Skin epidermis (tissue), 12 donors: ENCODE results near the gene CPNE5.

Source experiments
- H3K27ac ChIP-seq, 21 experiments: fragments of 200-600 bp; sonication (generic) in 11 of 21; one replicate each; pipeline ENCODE4 v1.5.0; 2020; ENCODE audit warnings: mild to moderate bottlenecking in 3 of 21, inconsistent platforms in 2 of 21, moderate library complexity in 2 of 21
- H3K4me3 ChIP-seq, 7 experiments: fragments of 200-600 bp; sonication (generic) in 2 of 7; one replicate each; pipeline ENCODE4 v1.5.0; 2020; ENCODE audit warnings: inconsistent platforms in 2 of 7, mild to moderate bottlenecking in 2 of 7, moderate library complexity in 1 of 7

Gene CPNE5

DNA sequence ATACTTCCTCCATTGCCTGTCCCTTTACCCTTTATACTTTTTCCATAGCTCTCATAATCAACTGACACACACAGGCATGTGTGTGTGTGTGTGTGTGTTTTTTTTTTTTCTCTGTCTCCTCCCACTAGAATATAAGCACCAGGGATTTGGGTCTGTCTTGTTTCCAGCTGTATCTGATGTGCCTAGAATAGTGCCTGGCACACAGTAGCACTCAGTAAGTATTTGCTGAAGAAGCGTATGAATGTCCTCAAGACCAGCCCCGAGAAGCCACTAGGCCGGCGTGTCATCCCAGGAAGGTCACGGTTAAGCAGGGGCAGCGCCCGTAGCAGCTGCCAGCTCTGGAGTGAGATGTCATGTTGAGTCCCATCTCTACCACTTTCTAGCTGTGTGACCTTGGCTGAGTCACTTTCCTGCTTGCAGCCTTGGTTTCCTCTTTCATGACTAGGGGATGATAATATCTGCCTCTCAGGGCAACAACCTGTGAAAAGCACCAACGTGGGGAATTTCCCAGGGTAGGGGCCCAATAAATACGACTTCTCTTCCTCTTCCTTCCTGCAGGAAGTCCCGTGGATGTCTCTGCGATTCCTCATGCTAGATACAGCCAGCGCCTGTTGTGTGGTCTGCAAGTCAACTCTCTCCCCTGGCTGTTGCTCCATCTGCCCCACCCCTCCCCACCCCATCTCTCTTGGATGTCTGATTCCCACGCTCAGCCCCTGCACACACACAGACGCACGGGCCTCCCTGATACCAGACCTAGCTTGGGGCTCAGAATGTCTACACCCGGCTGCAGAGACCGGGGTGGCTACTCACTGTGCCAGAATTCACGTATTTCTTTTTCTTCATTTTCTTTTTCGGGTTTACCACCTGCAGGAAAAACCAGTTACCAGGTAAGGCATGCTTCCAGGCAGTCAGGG, 83.6 kb downstream of the CPNE5 start:
- Histone ChIP-seq H3K27ac (peak overlapping the region in 14 of 21 experiments; percentile 13 to 79 (median 49)), H3K4me3 (peak overlapping the region in 1 of 7 experiments; percentile 4)

DNA sequence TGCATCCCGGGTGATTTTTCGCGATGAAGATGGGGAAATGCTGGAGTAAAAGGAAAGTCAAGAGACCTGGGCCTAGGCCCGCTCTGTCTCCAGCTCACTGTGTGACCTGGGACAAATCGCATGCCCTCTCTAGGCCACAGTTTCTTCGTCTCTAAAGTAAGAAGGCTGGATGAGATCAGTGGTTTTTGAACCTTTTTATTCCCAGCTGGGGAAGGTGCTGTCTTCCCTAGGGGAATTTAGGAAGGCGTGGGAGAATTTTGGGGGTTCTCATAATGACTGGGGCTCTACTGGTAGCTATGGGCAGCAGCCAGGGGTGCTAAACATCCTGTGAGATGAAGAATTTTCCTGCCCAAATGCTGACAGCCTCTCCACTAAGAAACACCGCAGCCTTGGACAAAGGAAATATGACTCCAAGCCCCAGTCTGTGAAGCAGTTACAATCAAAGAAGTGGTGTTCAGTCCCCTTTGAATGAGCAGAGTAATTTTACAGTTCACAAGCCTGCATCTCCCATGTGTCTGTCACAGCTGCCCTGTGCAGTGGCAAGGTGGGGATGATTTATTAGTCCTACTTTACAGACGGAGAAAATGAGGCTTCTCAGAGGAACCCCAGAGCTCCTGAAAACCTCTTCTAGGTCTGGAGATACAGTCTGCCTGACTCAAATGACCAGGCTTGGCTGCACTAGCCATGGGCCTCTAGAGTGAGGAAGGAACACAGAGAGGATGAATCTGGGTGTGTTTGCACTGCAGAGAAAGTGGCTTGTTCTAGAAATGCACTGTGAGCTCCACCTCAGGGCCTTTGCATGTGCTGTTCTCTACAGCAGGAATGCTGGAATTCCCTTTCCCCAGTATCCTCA, 84.4 kb downstream of the CPNE5 start:
- H3K27ac ChIP-seq, result peak overlapping the region in 9 of 21 experiments; percentile 4 to 79 (median 47)
- H3K4me3 ChIP-seq, result no peak overlapping the region

DNA sequence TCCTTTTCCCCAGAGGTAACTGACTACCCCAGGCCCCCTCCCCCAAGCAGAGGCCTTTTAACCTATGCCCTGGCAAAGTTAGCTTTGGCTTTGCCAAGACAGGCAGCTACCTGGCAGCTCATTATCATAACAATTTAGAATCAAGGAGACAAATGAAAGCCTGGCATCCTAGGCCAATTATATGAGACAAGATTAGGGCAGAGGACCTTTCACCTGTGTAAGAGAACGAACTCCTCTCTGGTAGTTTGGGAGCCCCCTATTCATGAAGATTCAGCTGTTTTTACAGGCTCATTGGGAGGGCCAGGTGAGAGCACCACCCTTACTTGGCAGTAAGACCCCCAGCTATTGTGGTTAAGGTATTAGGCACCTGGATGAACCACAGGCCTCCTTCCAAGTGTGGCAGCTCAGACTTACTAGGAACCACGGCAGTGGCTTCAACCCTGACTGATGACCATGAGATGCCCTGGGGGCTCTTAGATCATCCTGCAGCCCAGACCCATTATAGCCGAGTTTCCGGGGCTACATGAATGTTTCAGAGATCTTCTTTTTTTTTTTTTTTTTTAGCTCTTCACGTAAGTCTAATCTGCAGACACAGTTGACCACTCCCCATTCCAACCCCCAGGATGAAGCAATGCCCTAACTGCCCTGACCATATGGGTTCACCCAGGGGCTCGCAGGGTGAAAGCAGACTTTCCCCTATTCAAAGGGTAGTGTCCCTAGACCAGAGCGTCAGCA, 85.4 kb downstream of the CPNE5 start:
- no peak overlapping the region for H3K4me3 ChIP-seq
- peak overlapping the region in 5 of 21 experiments; percentile 4 to 60 (median 45) for H3K27ac ChIP-seq

DNA sequence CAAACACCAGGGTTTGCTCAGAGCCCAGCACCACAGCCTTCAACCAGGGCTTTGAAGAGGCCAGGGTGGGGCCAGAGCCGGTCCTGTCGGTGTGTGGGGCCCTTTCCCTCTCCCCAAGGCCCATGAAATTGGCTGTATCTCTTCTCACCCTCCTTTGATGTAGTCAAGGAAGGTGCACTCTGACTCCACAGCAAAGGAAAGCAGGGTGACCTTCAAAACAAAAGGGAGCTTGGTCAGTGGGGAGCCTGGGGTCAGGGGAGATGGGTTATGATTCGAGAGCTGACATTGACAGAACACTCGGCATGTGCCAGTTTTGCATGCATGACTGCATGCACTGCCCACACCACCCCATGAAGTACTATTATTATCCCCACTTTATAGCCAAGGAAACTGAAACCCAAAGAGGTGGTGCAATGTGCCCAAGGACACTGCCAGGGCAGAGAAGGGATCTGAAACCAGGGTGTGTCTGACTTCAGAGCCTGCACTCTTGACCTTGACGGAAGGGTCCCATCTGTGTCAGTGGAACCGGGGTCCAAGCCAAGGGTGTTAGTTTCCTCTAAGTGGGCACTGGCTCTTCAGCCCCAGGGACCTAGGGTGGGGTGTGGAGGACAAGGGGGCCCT, 86.2 kb downstream of the CPNE5 start:
- no peak overlapping the region for H3K4me3 ChIP-seq
- peak overlapping the region in 14 of 21 experiments; percentile 3 to 70 (median 48) for H3K27ac ChIP-seq

DNA sequence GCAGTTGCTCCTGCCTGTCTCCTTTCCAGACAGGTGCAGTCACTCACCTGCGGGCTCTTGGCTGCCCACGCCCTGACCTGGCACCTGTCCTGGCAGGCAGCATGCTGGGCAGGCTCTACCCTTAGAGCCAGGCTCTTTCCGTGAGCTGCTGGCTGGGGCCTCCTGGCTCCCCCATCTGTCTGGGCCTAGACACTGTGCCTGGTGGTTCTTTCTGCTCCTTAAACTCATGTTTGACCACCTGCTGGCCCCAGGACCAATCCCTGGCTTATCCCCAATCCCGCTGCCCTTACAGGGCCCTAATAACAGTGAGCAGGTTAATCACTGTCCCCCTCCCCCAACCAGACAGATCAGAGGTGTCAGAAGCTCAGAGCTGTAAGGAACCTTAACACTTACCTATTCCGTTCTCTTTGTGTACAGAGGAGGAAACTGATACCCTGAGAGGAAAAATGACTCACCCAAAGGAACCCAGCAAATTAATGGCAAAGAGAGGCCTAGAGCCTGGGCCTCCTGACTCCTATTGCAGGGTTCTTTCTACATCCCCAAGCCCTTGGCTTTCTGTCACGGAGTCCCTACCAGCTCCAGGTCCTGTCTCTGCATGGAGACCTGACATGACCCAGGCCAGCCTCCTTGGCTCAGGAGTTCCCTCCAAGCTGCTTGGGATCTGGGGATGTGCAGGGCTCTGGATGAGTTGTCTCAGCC, 86.9 kb downstream of the CPNE5 start:
- no peak overlapping the region for H3K4me3 ChIP-seq
- peak overlapping the region in 15 of 21 experiments; percentile 3 to 70 (median 50) for H3K27ac ChIP-seq

DNA sequence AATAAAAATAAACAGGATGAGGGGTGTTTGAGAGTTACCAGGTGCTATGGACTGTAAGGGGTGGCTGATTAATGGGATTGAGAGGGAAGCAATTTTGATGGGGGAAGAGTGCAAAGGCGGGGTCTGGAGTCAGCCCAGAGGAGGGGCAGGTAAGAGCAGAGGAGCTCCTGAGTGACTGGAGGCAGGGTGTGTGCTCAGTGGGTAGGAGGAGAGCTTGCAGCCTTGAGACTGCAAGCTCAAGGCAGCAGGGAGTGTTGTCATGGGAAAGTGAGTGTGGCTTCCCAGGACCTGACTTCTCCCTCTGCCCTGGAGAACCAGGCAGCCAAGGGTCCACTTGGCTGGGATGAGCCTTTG, 87.4 kb downstream of the CPNE5 start:
- Histone ChIP-seq H3K27ac (peak overlapping the region in 9 of 21 experiments; percentile 31 to 64 (median 50)), H3K4me3 (no peak overlapping the region)

DNA sequence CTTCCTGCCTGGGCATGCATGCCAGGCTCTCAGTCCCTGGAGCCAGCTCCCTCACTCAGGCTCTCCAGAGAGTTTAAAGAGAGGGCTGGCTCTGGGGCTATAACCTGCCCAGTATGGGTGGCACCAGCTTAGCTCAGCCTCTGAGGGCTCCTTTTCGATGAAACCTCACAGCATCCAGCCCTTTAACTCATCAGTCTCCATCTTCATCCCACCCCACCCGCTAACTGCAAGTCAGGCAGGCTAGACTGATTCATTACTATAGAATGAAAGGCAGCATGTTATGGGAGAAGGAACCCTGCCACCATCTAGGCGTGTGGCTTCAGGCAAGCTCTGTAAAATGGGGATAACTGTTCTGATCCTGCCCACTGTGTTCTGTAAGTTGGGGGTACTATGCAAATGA, 88.2 kb downstream of the CPNE5 start:
- peak overlapping the region in 3 of 21 experiments; percentile 33 to 61 (median 45) for H3K27ac ChIP-seq

DNA sequence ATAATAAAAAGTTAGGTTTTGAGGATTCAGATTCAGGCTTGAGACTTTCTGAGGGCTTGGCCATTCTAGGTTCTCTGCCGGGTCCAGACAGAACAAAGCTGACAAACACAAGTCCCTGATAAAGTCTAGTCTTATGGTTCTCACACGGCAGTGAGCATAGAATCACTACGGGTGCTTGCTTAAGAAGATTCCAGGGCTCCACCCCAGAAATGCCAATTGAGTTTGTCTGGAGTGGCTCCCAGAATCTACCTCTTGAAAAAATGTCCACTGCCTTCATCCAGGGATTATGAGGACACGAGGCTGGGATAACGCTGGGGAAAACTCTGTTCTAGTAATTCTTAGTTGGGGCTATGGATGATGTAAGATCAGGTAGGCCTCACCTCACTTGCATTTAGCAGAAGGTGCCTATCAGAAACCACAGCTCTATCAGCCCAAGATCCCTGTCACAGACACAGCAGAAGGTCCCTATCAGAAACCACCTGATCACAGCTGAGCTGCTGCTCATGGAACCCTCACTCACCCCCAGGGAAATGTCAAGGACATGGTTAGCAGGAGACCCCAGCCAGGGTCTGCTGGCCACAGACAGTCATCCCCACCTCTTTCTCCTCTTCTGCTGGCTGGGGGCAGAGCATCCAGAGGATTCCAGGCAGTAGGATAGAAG, 89.3 kb downstream of the CPNE5 start:
- Histone ChIP-seq H3K27ac (no peak overlapping the region), H3K4me3 (no peak overlapping the region)

More for the DNA sequence above, 88.2 kb downstream of the CPNE5 start:
- no peak overlapping the region for H3K4me3 ChIP-seq

DNA sequence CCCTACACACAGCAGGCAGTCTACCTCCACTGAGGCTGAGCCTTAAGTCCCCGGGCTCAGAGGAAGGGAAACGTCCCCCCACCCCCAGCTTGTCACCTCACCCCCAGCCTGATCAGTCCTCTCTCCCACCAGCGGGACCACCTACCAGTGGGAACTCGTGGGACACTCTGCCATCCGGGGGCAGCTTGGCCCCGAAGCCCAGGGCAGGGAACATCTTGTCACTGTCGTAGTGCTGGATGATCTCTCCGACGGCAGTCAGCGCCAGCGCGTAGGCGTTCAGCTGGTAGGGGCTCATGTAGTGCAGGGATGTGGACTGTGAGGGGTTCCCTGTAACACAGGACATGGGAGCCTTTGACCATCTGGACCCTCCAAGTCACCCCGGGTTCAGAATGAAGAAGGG, 93.0 kb downstream of the CPNE5 start:
- Histone ChIP-seq H3K4me3 (no peak overlapping the region), H3K27ac (no peak overlapping the region)

DNA sequence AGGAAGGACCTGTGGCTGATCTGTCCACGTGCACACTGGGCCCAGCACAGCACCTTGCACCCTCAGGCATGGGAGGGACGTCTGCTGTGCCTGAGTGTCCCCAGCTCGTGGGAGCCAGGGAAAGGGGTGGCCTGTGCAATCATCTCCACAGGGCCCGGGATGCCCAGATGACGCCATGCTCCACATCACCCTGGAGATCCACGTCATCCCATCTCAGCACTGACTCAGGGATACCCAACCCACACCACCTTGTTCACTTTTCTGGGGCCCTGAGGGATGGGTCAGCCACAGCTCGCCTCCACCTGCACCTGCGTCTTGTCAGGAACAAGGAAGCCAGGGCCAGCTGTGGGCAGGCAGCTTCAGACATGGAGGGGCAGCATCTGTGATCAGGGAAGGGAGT, 93.4 kb downstream of the CPNE5 start:
- no peak overlapping the region for H3K4me3 ChIP-seq
- H3K27ac ChIP-seq, result peak overlapping the region in 1 of 21 experiments; percentile 5

DNA sequence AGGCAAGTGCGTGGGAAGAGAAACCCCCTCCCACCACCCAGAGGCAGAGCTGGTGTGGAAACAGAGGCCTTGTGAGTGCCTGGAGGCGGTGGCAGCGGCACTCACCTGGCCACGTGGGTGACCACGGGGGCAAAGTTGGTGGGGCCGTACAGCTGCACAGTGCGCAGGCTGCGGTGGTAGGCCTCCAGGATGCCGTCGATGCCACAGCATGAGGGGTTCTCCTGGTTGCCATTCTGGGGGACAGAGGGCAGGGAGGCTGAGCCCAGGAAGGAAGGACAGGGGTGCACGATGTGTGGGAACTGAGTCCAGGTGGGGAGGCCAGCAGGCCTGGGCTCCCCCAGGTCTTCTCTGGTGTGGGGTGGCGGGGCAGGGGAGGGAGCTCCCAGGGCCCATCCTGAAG, 94.0 kb downstream of the CPNE5 start:
- Histone ChIP-seq H3K27ac (peak overlapping the region in 1 of 21 experiments; percentile 5), H3K4me3 (no peak overlapping the region)

DNA sequence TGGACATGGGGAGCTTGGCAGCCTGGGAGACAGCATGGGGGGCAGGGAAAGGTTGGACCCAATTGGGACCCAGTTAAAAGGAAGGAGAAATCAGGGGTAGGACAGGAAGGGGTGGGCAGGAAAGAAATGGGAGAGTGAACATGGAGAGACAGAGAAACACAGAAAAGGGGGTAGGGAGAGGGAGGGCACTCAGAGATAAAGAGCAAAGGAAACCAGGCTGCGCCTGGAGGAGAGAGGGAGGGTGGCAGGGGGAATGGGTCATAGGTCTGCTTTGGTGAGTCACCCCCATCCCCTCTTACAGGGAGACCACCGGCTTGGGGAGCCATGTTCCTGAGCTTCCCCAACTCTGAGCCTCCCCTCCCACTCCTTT, 95.0 kb downstream of the CPNE5 start:
- H3K27ac ChIP-seq, result peak overlapping the region in 2 of 21 experiments; percentile 10 to 57
- H3K4me3 ChIP-seq, result no peak overlapping the region

DNA sequence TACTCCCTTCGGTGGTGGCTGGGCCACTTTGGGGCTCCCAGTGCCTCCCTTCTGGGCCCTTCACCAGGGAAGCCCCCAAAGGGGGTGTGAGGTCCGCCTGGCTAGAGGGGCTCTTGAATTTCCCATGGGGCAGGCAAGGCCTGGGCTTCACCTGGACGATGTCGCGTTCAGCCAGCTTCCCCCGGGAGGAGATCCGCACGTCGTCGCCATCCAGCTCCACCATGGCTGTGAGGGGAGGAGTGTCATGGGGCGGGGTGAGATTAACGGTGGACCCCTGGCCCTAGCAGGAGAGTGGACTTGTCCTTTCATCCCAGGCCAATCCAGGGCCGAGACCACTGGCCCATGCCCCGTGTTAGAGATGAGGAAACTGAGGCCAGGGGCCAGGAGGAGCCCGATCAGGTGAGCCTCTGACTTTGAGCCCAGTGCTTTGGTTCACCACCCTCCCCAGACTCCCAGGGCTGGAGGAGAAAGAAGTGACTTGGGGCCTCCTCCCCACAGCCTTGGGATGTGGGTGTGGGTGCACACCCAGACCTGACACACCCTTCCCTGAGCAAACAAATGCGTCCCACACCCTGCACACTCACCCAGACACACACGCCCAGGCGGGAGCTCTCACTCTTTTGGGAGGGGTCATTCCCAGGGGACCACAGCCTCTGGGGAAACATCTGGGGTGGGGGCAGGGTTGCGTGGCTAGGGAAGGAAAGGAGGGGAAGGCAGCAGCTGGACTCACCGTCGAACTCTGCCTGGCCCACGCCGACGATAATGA, 95.5 kb downstream of the CPNE5 start:
- Histone ChIP-seq H3K4me3 (no peak overlapping the region), H3K27ac (peak overlapping the region in 6 of 21 experiments; percentile 22 to 57 (median 30))

DNA sequence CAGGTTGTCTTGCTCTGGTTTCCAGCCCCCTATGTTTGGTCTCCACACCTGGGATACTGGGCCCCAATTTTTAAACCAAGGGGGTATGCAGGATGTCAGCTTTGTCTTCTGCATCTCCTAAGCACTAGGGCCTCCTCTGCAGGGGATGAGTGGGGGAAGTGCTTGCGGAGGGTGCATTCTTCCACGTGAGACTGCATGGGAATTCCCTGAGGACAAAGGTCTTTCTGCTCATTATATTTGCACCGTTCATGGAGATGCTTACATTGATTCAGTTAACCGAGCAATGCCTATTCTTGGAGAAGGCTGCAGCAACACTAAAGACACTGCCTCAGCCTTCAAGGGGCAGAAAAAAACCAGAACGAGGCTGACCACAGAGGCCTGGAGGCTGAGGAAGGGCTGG, 96.2 kb downstream of the CPNE5 start:
- H3K4me3 ChIP-seq, result no peak overlapping the region
- H3K27ac ChIP-seq, result peak overlapping the region in 5 of 21 experiments; percentile 28 to 57 (median 31)

DNA sequence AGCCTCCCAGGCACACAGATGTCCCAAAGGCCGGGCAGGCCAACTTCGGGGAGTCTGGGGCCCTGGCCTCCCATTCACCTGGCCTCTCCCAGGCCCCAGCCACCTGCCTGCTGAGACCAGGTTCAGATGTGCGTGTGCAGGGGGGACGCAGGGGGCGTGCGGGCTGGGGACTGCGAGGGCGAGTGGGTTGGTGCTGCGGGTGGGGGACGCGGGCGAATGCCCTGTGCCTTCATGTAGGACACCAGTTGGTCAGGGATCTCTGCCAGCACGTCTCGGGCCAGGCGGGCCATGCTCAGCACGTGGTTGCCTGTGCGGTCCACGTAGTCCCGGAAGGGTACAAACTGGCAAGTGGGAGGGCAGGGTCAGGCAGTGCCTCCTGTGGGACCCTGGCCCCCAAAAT, 97.1 kb downstream of the CPNE5 start:
- H3K4me3 ChIP-seq, result no peak overlapping the region
- no peak overlapping the region for H3K27ac ChIP-seq

DNA sequence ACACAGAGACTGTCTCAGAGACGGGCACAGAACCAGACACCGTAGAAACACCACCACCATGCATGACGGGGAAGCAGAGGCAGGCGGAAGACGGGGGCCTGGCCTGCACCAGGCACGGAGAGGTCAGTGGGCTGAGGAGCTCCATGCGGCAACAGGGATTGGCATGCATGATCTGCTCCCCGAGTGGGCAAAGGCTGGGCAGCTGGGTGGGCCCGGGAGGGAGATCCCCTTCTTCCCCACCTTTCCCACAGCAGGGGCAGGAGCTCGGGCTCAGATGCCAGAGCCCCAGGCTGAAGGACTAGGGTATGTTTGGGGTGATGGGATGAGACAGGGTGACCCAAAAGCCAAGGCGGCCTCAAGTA, 98.4 kb downstream of the CPNE5 start:
- Histone ChIP-seq H3K27ac (peak overlapping the region in 1 of 21 experiments; percentile 15), H3K4me3 (no peak overlapping the region)

DNA sequence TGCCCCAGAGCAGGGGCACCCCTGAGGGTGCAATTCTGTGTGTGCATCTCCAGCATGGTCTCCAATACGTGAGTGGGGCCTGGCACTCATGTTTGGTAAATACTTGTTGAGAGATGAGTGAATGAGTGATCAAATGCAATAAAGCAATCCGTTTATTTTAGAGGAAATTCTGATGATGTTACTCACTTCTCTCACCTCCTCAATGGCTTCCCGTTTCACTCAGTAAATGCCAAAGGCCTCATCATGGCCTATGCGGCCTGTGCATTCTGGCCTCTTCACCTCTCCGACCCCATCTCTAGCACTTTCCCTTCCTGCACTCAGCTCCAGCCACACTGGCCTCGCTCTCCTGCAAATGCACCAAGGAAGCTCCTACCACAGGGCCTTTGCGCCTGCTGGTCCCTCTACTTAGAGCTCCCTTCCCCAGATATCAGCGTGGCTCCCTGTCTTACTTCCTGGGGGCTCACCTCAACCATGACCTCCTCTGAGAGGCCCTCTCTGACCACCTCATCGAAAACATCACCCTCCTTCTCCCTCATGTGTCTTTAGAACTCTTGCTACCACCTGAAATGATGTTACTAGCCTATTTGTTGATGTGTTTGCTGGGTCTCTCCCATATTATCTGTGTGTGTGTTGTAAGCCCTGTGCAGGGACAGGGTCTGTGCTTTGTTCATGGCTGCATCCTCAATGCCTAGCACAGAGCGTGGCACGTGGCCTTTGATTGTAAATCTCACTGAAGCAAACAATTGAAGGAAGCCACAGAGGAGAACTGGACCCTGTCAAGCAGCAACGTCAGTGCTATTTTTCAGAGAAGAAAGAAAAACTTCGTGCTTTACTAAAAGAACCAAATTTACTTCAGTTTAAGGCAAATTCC, 99.1 kb downstream of the CPNE5 start:
- Histone ChIP-seq H3K4me3 (no peak overlapping the region), H3K27ac (peak overlapping the region in 1 of 21 experiments; percentile 27)
